ENCODE data around the gene ABI2. TPM values are rescaled to one million over a fixed set of nuclear protein-coding genes. Genes with fewer than 3 reads are reported as not detected.
"Not testable (repeated sequence)": the region's sequence is repeated elsewhere in the genome, so short reads cannot be mapped to it uniquely, and the experiment has no call there.

ABI2 gene
- total and polyA plus RNA-seq, 2 experiments from 2014 or later = 22.6 to 27.5 TPM

DNA sequence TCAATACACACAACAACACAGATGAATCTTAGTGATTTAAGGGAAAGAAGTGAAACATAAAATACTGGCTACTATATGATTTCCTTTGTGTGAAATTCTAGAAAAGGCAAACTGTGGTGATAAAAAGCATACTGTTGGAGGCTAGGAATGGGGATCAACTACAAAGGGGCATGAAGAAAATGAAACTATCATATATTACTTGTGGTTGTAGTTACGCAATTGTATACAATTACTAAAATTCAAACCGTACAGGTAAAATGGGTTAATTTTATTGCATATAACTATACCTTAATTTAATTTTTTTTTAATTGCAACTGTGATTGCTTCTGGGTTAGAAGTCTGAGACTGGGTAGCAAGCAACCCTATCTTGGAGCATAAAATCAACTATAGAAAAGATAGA is 41.7 kb upstream of the ABI2 start:
- no peak for DNase-seq (ENCODE audit: low spot score)
- 98% methylated on average over 2 of the region's 2 CpGs for WGBS (ENCODE audit: low lambda C conversion rate, missing lambda C conversion rate)
- TF ChIP-seq EZH2 (IDR thresholded peaks at IDR 0.05; ENCODE audit: borderline replicate concordance) = no peak
- TF ChIP-seq EZH2phosphoT487 (IDR thresholded peaks at IDR 0.05; ENCODE audit: low read depth, severe bottlenecking, unreplicated experiment) = no peak
- no peak for TF ChIP-seq CTCF (IDR thresholded peaks at IDR 0.05; ENCODE audit: poor library complexity)

DNA sequence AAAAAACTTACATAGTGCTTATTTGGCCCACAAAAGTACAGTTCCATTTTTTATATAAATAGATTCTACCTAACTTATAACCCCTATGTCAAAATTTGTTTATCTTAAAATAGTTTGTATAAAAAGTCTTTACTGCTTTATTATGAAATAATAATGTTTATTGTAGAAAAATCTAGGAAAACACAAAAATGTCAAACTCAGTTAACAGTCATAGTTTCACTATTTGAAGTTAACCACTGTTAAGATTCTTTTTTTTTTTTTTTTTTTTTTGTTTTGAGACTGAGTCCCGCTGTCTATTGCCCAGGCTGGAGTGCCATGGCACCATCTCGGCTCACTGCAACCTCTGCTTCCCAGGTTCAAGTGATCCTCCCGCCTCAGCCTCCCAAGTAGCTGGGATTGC is 26.5 kb upstream of the ABI2 start:
- Histone ChIP-seq H4K20me1 (ENCODE audit: insufficient read depth, poor library complexity, severe bottlenecking) (no peaks in the 10 kb centered on the region), H2AFZ (no peak overlapping the region), H3K27ac (no peak overlapping the region), H3K79me2 (no peaks in the 10 kb centered on the region), H3K9me2 (replicated peaks; ENCODE audit: insufficient read depth) (no peaks in the 10 kb centered on the region), H3K4me1 (ENCODE audit: insufficient read depth) (no peaks in the 10 kb centered on the region), H3K27me3 (no peaks in the 10 kb centered on the region), H3K9me3 (ENCODE audit: low read depth) (no peaks in the 10 kb centered on the region), H3K4me3 (no peak overlapping the region), H3K4me2 (no peak overlapping the region), H3K36me3 (replicated peaks; ENCODE audit: insufficient read depth, low read depth) (no peaks in the 10 kb centered on the region)
- DNase-seq (ENCODE audit: low spot score) = no peak
- TF ChIP-seq EZH2 (IDR thresholded peaks at IDR 0.05; ENCODE audit: borderline replicate concordance) (no peak), CTCF (IDR thresholded peaks at IDR 0.05; ENCODE audit: poor library complexity) (no peak), EZH2phosphoT487 (IDR thresholded peaks at IDR 0.05; ENCODE audit: low read depth, severe bottlenecking, unreplicated experiment) (no peak)
- 100% methylated on average over 3 of the region's 3 CpGs for WGBS (ENCODE audit: low lambda C conversion rate, missing lambda C conversion rate)

More for the DNA sequence above, 41.7 kb upstream of the ABI2 start:
- no peak overlapping the region for H2AFZ ChIP-seq
- no peaks in the 10 kb centered on the region for H3K9me2 ChIP-seq (replicated peaks; ENCODE audit: insufficient read depth)
- no peaks in the 10 kb centered on the region for H3K9me3 ChIP-seq (ENCODE audit: low read depth)
- H3K27ac ChIP-seq = no peak overlapping the region
- no peaks in the 10 kb centered on the region for H3K79me2 ChIP-seq
- H3K4me1 ChIP-seq (ENCODE audit: insufficient read depth) = no peaks in the 10 kb centered on the region
- H3K27me3 ChIP-seq = no peaks in the 10 kb centered on the region
- H3K36me3 ChIP-seq (replicated peaks; ENCODE audit: insufficient read depth, low read depth) = no peaks in the 10 kb centered on the region
- no peaks in the 10 kb centered on the region for H4K20me1 ChIP-seq (ENCODE audit: insufficient read depth, poor library complexity, severe bottlenecking)
- H3K4me2 ChIP-seq = no peak overlapping the region
- H3K4me3 ChIP-seq = no peak overlapping the region

DNA sequence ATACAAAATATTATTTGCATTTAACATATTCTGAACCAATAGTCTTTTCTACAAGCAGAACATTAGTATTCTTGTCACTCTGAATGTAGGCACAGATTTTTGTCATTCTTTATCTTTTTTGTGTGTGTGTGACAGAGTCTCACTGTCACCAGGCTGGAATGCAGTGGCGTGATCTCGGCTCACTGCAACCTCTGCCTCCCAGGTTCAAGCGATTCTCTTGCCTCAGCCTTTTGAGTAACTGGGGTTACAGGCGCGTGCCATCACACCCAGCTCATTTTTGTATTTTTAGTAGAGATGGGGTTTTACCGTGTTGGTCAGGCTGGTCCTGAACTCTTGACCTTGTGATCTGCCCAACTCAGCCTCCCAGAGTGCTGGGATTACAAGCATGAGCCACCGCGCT is 25.6 kb upstream of the ABI2 start:
- H4K20me1 ChIP-seq (ENCODE audit: insufficient read depth, poor library complexity, severe bottlenecking); H3K36me3 ChIP-seq (replicated peaks; ENCODE audit: insufficient read depth, low read depth); H3K9me2 ChIP-seq (replicated peaks; ENCODE audit: insufficient read depth); H3K27me3 ChIP-seq; H3K9me3 ChIP-seq (ENCODE audit: low read depth); H3K4me2 ChIP-seq; H3K4me1 ChIP-seq (ENCODE audit: insufficient read depth); H2AFZ ChIP-seq; H3K27ac ChIP-seq; DNase-seq (ENCODE audit: low spot score); H3K79me2 ChIP-seq; H3K4me3 ChIP-seq: not testable (repeated sequence)
- WGBS (ENCODE audit: low lambda C conversion rate, missing lambda C conversion rate) = 94% methylated on average over 8 of the region's 8 CpGs

- H3K9me3 ChIP-seq (ENCODE audit: low read depth) = no peaks in the 10 kb centered on the region
- H4K20me1 ChIP-seq (ENCODE audit: insufficient read depth, poor library complexity, severe bottlenecking) = no peaks in the 10 kb centered on the region
- no peak overlapping the region for H3K4me2 ChIP-seq
- no peaks in the 10 kb centered on the region for H3K4me1 ChIP-seq (ENCODE audit: insufficient read depth)
- no peak for TF ChIP-seq EZH2phosphoT487 (IDR thresholded peaks at IDR 0.05; ENCODE audit: low read depth, severe bottlenecking, unreplicated experiment)
- TF ChIP-seq EZH2 (IDR thresholded peaks at IDR 0.05; ENCODE audit: borderline replicate concordance) = no peak
- no peak for TF ChIP-seq CTCF (IDR thresholded peaks at IDR 0.05; ENCODE audit: poor library complexity)
- no peaks in the 10 kb centered on the region for H3K9me2 ChIP-seq (replicated peaks; ENCODE audit: insufficient read depth)
- H3K79me2 ChIP-seq = no peaks in the 10 kb centered on the region
- H3K27me3 ChIP-seq = no peaks in the 10 kb centered on the region
- 95% methylated on average over 3 of the region's 3 CpGs for WGBS (ENCODE audit: low lambda C conversion rate, missing lambda C conversion rate)
- H3K27ac ChIP-seq = no peak overlapping the region
- no peaks in the 10 kb centered on the region for H3K36me3 ChIP-seq (replicated peaks; ENCODE audit: insufficient read depth, low read depth)
- H2AFZ ChIP-seq = no peak overlapping the region
- H3K4me3 ChIP-seq = no peak overlapping the region
- no peak for DNase-seq (ENCODE audit: low spot score)
Measured at GRCh38 chr2:203310688-203311436, 17.3 kb upstream of the ABI2 start.

All from hepatocyte (in vitro differentiated cells).